Sigmoid colon (tissue), 7 donors: ENCODE results near the gene SSPN. TPM values are rescaled to one million over a fixed set of nuclear protein-coding genes. Genes with fewer than 3 reads are reported as not detected.
A peak's percentile ranks its signal among the peaks of the same experiment; 100 is the strongest.

Experiments
- DNase-seq: peaks from one replicate; pipeline ENCODE4 v3.0.0-alpha.2; 2019
- H3K27ac ChIP-seq, 4 donors: fragments of 200-600 bp; sonication (generic); one replicate each; pipeline ENCODE4 v1.5.1; 2016 to 2019; ENCODE audit warnings: mild to moderate bottlenecking in 1 of 4
- H3K27me3 ChIP-seq, 3 donors: fragments of 200-600 bp; sonication (generic); one replicate each; pipeline ENCODE4 v1.5.1; 2019; ENCODE audit warnings: mild to moderate bottlenecking in 1 of 3
- H3K36me3 ChIP-seq, 4 donors: fragments of 200-600 bp; sonication (generic); one replicate each; pipeline ENCODE4 v1.5.1; 2016 to 2019
- H3K4me1 ChIP-seq, 4 donors: fragments of 200-600 bp; sonication (generic); one replicate each; pipeline ENCODE4 v1.5.1; 2017 to 2019
- H3K4me3 ChIP-seq, 4 donors: fragments of 200-600 bp; sonication (generic); one replicate each; pipeline ENCODE4 v1.5.1; 2017 to 2019; ENCODE audit warnings: mild to moderate bottlenecking in 2 of 4, moderate library complexity in 1 of 4
- H3K9me3 ChIP-seq, 4 donors: fragments of 200-600 bp in 3 of 4; sonication (generic) in 3 of 4; one replicate each; pipeline versions ENCODE4 v1.5.1 to v1.6.1; 2013 to 2019
- CTCF ChIP-seq, 4 experiments: fragments of 450-650 bp in 3 of 4; fragments of 200-600 bp in 1 of 4; IDR thresholded peaks; one replicate each; pipeline ENCODE4 v1.5.1; 2016 to 2019; ENCODE audit warnings: antibody characterized with exemption in 4 of 4, mild to moderate bottlenecking in 3 of 4, moderate library complexity in 2 of 4
- EP300 ChIP-seq, 4 donors: sonication (generic); formaldehyde crosslinking; IDR thresholded peaks; one replicate each; pipeline ENCODE4 v1.6.1; 2017; ENCODE audit warnings: antibody characterized with exemption in 4 of 4
- POLR2A ChIP-seq, 2 donors: fragments of 450-650 bp; IDR thresholded peaks; one replicate each; pipeline ENCODE4 v1.6.1; 2016; ENCODE audit warnings: antibody characterized with exemption in 2 of 2, mild to moderate bottlenecking in 2 of 2, moderate library complexity in 2 of 2
- POLR2AphosphoS5 ChIP-seq, 4 donors: sonication (generic); formaldehyde crosslinking; IDR thresholded peaks; one replicate each; pipeline ENCODE4 v1.6.1; 2017; ENCODE audit warnings: antibody characterized with exemption in 4 of 4
- WGBS, 2 donors: extraction: QIAGEN DNeasy Blood & Tissue Kit; methylation state at CpG; one replicate each; pipeline ENCODE4 v1.1.7; 2013; 5-methylcytosine and 5-hydroxymethylcytosine counted together
- intact Hi-C: fragments of 100-400 bp; cut with DNase I; formaldehyde crosslinking; loops from one replicate; pipeline ENCODE4 v1.15.1; 2023
- polyA plus RNA-seq, 3 donors: library from polyadenylated mRNA; stranded (reverse); fragments of 200-250 nt; gene quantifications; one replicate each; pipeline ENCODE4 v1.2.3, GENCODE V29; 2013
- total RNA-seq, 4 donors: library from RNA; depleted of rRNA; stranded (reverse); fragments of >200 nt; gene quantifications; one replicate each; pipeline ENCODE4 v1.1.0, GENCODE V29; 2016
- donor health status: healthy with polysubstance abuse.
- donor health status: Bipolar disorder and iron deficiency.
- donor health status: healthy.

The SSPN gene
- total and polyA plus RNA-seq, 7 donors, result 3.2 to 54.0 (median 30.3) TPM

- H3K27me3 ChIP-seq, result no peaks in the 10 kb centered on the region
- H3K27ac ChIP-seq, result peak overlapping the region; percentile 77 to 85 (median 84)
These were observed 78.4 kb downstream of the SSPN start for GRCh38 chr12:26273811-26274210.

GRCh38 chr12:26274441-26275312, 79.3 kb downstream of the SSPN start:
- intact Hi-C loops, result loop anchor here (2.0 to 5.0 kb wide), 3 partner anchors 42 to 148 kb away; partner anchors contain the start of gene SSPN
- DNase-seq, result peak; percentile 95

More at GRCh38 chr12:26273811-26274210, 78.4 kb downstream of the SSPN start:
- WGBS, 2 donors, result 62% methylated on average over 6 of the region's 6 CpGs
- H3K9me3 ChIP-seq, result no peaks in the 10 kb centered on the region
- TF ChIP-seq EP300 (IDR thresholded peaks at IDR 0.05), result no peak
- TF ChIP-seq CTCF (IDR thresholded peaks at IDR 0.05), result no peak
- no peak for TF ChIP-seq POLR2A (IDR thresholded peaks at IDR 0.05)
- no peak for TF ChIP-seq POLR2AphosphoS5 (IDR thresholded peaks at IDR 0.05)
- intact Hi-C loops, result loop anchor here (2.0 to 5.0 kb wide), 3 partner anchors 42 to 147 kb away; partner anchors contain the start of gene SSPN
- DNase-seq, result no peak
- no peak overlapping the region for H3K4me3 ChIP-seq
- H3K4me1 ChIP-seq, result peaks cover 0 to 40% (median 31%) of the 10 kb centered on the region in 4 donors
- H3K36me3 ChIP-seq, result no peaks in the 10 kb centered on the region

GRCh38 chr12:26275313-26276131, 80.1 kb downstream of the SSPN start:
- H3K27me3 ChIP-seq, result no peaks in the 10 kb centered on the region
- DNase-seq, result no peak
- H3K27ac ChIP-seq, result peak overlapping the region; percentile 77 to 85 (median 84)
- 86 to 90% methylated on average over 11 of the region's 11 CpGs for WGBS, 2 donors
- no peaks in the 10 kb centered on the region for H3K36me3 ChIP-seq
- no peaks in the 10 kb centered on the region for H3K9me3 ChIP-seq
- peaks cover 0 to 34% (median 31%) of the 10 kb centered on the region in 4 donors for H3K4me1 ChIP-seq
- no peak for TF ChIP-seq CTCF (IDR thresholded peaks at IDR 0.05)
- no peak for TF ChIP-seq POLR2AphosphoS5 (IDR thresholded peaks at IDR 0.05)
- TF ChIP-seq POLR2A (IDR thresholded peaks at IDR 0.05), result no peak
- TF ChIP-seq EP300 (IDR thresholded peaks at IDR 0.05), result no peak
- intact Hi-C loops, result loop anchor here (2.0 kb wide), 1 partner anchor 149 kb away; no protein-coding TSS in a partner anchor
- H3K4me3 ChIP-seq, result no peak overlapping the region

More at GRCh38 chr12:26274441-26275312, 79.3 kb downstream of the SSPN start:
- 36 to 40% methylated on average over 13 of the region's 13 CpGs for WGBS, 2 donors
- Histone ChIP-seq H3K27ac (peak overlapping the region; percentile 77 to 85 (median 84)), H3K9me3 (no peaks in the 10 kb centered on the region), H3K36me3 (no peaks in the 10 kb centered on the region), H3K4me3 (no peak overlapping the region), H3K27me3 (no peaks in the 10 kb centered on the region), H3K4me1 (peaks cover 0 to 34% (median 31%) of the 10 kb centered on the region in 4 donors)
- TF ChIP-seq POLR2AphosphoS5 (IDR thresholded peaks at IDR 0.05) (peak; percentile 67 to 89 (median 72)), CTCF (IDR thresholded peaks at IDR 0.05) (no peak), POLR2A (IDR thresholded peaks at IDR 0.05) (no peak), EP300 (IDR thresholded peaks at IDR 0.05) (peak in 1 of 4 donors; percentile 64)

- intact Hi-C loops, result no loop called here
- H3K9me3 ChIP-seq, result no peaks in the 10 kb centered on the region
- TF ChIP-seq POLR2AphosphoS5 (IDR thresholded peaks at IDR 0.05) (no peak), CTCF (IDR thresholded peaks at IDR 0.05) (no peak), POLR2A (IDR thresholded peaks at IDR 0.05) (no peak), EP300 (IDR thresholded peaks at IDR 0.05) (no peak)
- H3K36me3 ChIP-seq, result no peaks in the 10 kb centered on the region
- DNase-seq, result no peak
- H3K27me3 ChIP-seq, result no peaks in the 10 kb centered on the region
- H3K4me3 ChIP-seq, result no peak overlapping the region
- WGBS, 2 donors, result 93 to 99% methylated on average over 2 of the region's 2 CpGs
- peaks cover 0 to 30% (median 25%) of the 10 kb centered on the region in 4 donors for H3K4me1 ChIP-seq
- H3K27ac ChIP-seq, result no peak overlapping the region
These were observed 81.3 kb downstream of the SSPN start for GRCh38 chr12:26276709-26277108.
